Measurements from ENCODE around the gene CLDND2. TPM values are rescaled to one million over a fixed set of nuclear protein-coding genes. Genes with fewer than 3 reads are reported as not detected.

CLDND2 gene
- total and polyA plus RNA-seq, 2 experiments from 2014 or later: 1.2 to 7.2 TPM

DNA sequence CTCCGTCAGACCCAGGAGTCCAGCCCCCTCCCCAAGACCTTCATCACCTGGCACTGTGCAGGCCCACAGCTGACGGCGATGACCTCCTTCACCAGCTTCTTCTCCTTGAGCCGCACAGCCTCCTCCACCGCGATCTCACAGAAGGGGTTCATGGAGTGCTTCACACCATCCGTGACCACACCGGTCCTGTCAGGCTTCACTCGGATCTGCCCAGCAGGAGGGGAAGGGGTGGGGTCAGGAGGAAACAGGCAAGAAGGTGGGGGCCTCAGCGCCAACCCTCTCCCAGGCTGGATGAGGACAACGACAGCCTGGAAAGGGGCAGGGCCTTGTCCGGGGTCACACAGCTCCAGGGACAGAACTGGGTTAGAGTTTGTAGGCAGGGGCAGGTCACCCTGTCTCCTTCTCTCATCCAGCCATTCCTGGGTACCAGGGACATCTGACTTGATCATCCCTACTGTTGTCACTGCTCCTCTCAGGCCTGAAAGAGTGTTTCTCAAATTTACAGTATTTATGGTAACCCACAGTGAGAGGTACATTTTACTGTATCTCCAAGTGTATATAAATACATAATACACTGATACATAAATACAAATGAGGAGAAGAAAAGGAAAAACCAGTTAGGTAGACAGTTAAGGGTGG, 14.6 kb downstream of the CLDND2 start:
- Histone ChIP-seq H4K20me1 (ENCODE audit: insufficient read depth, poor library complexity, severe bottlenecking) (no peaks in the 10 kb centered on the region), H3K9me3 (ENCODE audit: low read depth) (no peaks in the 10 kb centered on the region), H3K9me2 (replicated peaks; ENCODE audit: insufficient read depth) (no peaks in the 10 kb centered on the region), H3K4me3 (no peak overlapping the region), H3K79me2 (peaks cover 24% of the 10 kb centered on the region), H3K27me3 (no peaks in the 10 kb centered on the region), H3K4me2 (peak overlapping the region; percentile 67), H2AFZ (no peak overlapping the region), H3K27ac (peak overlapping the region; percentile 96), H3K36me3 (replicated peaks; ENCODE audit: insufficient read depth, low read depth) (no peaks in the 10 kb centered on the region), H3K4me1 (ENCODE audit: insufficient read depth) (peaks cover 20% of the 10 kb centered on the region)
- 42% methylated on average over 11 of the region's 12 CpGs for WGBS (ENCODE audit: low lambda C conversion rate, missing lambda C conversion rate)
- TF ChIP-seq EZH2phosphoT487 (IDR thresholded peaks at IDR 0.05; ENCODE audit: low read depth, severe bottlenecking, unreplicated experiment) (no peak), EZH2 (IDR thresholded peaks at IDR 0.05; ENCODE audit: borderline replicate concordance) (no peak)
- TF ChIP-seq, protein P1, sequence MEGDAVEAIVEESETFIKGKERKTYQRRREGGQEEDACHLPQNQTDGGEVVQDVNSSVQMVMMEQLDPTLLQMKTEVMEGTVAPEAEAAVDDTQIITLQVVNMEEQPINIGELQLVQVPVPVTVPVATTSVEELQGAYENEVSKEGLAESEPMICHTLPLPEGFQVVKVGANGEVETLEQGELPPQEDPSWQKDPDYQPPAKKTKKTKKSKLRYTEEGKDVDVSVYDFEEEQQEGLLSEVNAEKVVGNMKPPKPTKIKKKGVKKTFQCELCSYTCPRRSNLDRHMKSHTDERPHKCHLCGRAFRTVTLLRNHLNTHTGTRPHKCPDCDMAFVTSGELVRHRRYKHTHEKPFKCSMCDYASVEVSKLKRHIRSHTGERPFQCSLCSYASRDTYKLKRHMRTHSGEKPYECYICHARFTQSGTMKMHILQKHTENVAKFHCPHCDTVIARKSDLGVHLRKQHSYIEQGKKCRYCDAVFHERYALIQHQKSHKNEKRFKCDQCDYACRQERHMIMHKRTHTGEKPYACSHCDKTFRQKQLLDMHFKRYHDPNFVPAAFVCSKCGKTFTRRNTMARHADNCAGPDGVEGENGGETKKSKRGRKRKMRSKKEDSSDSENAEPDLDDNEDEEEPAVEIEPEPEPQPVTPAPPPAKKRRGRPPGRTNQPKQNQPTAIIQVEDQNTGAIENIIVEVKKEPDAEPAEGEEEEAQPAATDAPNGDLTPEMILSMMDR (IDR thresholded peaks at IDR 0.05; ENCODE audit: poor library complexity): no peak
- DNase-seq (ENCODE audit: low spot score): peak; percentile 55

DNA sequence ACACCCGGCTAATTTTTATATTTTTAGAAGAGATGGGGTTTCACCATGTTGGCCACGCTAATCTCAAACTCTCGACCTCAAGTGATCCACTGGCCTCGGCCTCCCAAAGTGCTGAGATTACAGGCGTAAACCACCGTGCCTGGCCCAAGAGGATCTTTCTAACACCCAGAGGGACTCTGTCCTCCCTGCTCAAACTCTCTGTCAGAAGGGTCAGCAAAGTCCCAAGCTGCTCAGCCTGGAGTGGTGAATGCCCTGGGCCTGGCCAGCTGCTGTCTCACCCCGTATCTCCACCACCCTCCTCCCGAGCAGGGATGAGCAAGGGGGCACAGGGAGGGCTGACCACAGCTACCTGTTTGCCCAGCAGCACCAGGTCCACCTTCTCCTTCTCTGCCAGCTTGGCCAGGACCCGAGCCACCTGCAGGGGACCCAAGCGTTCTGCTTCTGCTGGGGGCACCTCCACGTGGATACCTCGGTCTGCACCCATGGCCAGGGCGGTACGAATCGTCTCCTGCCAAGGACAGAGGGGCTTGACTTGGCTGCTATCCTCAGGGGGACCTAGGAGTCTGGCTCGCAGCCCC, 15.9 kb downstream of the CLDND2 start:
- Histone ChIP-seq H3K27ac (no peak overlapping the region), H3K9me2 (replicated peaks; ENCODE audit: insufficient read depth) (no peaks in the 10 kb centered on the region), H3K4me2 (no peak overlapping the region), H3K4me1 (ENCODE audit: insufficient read depth) (peaks cover 16% of the 10 kb centered on the region), H2AFZ (no peak overlapping the region), H3K4me3 (no peak overlapping the region), H3K36me3 (replicated peaks; ENCODE audit: insufficient read depth, low read depth) (no peaks in the 10 kb centered on the region), H3K79me2 (peaks cover 13% of the 10 kb centered on the region), H3K27me3 (no peaks in the 10 kb centered on the region), H3K9me3 (ENCODE audit: low read depth) (no peaks in the 10 kb centered on the region), H4K20me1 (ENCODE audit: insufficient read depth, poor library complexity, severe bottlenecking) (no peaks in the 10 kb centered on the region)
- WGBS (ENCODE audit: low lambda C conversion rate, missing lambda C conversion rate): 91% methylated on average over 15 of the region's 16 CpGs
- TF ChIP-seq, protein P1 (IDR thresholded peaks at IDR 0.05; ENCODE audit: poor library complexity): no peak
- no peak for TF ChIP-seq EZH2phosphoT487 (IDR thresholded peaks at IDR 0.05; ENCODE audit: low read depth, severe bottlenecking, unreplicated experiment)
- no peak for TF ChIP-seq EZH2 (IDR thresholded peaks at IDR 0.05; ENCODE audit: borderline replicate concordance)
- no peak for DNase-seq (ENCODE audit: low spot score)

DNA sequence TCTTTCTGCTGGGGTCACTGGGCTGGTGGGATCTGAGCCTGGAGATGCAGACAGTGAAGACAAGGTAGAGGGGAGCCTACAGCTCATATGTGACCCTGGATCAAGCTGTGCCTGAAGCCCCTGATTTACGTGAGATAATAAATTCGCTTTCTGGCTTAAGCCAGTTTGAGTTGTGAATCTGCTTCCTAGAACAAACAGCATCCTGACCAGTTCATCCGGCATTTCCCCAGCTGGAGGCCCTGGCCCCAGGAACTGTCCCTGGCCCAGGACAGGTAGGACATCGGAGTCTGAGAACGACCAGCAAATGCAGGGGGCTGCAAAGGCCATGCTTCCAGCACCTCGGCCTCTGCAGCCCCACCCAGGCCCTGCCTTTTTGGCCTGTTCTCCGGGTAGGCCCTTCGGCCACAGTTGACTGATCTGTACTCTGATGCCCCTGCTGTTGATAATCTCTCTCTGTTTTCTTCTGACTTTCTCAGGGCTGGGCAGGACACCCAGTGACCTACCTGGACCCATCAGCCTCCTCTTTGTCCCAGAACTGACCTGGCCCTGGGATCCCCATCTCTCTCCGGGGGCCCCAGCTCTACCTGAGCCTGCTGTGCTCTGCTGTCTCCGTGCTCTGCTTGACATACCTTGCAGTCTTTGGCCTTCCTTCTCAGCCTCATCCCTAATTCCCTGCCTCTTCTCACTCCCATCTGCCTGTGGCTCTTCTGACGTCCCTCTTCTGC, 17.4 kb downstream of the CLDND2 start:
- Histone ChIP-seq H3K79me2 (peaks cover 9% of the 10 kb centered on the region), H3K9me2 (replicated peaks; ENCODE audit: insufficient read depth) (no peaks in the 10 kb centered on the region), H3K27me3 (no peaks in the 10 kb centered on the region), H4K20me1 (ENCODE audit: insufficient read depth, poor library complexity, severe bottlenecking) (no peaks in the 10 kb centered on the region), H3K4me3 (no peak overlapping the region), H3K9me3 (ENCODE audit: low read depth) (no peaks in the 10 kb centered on the region), H3K4me1 (ENCODE audit: insufficient read depth) (peaks cover 16% of the 10 kb centered on the region), H3K27ac (peak overlapping the region; percentile 80), H3K36me3 (replicated peaks; ENCODE audit: insufficient read depth, low read depth) (no peaks in the 10 kb centered on the region), H3K4me2 (no peak overlapping the region), H2AFZ (no peak overlapping the region)
- no peak for DNase-seq (ENCODE audit: low spot score)
- TF ChIP-seq, protein P1 (IDR thresholded peaks at IDR 0.05; ENCODE audit: poor library complexity): no peak
- TF ChIP-seq EZH2 (IDR thresholded peaks at IDR 0.05; ENCODE audit: borderline replicate concordance): no peak
- TF ChIP-seq EZH2phosphoT487 (IDR thresholded peaks at IDR 0.05; ENCODE audit: low read depth, severe bottlenecking, unreplicated experiment): no peak
- WGBS (ENCODE audit: low lambda C conversion rate, missing lambda C conversion rate): 97% methylated on average over 11 of the region's 11 CpGs

Data from hepatocyte (in vitro differentiated cells).